ENCODE measurements around the gene NCAM1.

Gene NCAM1

GRCh38 chr11:113174882-113175281 is 213.7 kb downstream of the NCAM1 start:
- peak; percentile 27 for DNase-seq

DNA sequence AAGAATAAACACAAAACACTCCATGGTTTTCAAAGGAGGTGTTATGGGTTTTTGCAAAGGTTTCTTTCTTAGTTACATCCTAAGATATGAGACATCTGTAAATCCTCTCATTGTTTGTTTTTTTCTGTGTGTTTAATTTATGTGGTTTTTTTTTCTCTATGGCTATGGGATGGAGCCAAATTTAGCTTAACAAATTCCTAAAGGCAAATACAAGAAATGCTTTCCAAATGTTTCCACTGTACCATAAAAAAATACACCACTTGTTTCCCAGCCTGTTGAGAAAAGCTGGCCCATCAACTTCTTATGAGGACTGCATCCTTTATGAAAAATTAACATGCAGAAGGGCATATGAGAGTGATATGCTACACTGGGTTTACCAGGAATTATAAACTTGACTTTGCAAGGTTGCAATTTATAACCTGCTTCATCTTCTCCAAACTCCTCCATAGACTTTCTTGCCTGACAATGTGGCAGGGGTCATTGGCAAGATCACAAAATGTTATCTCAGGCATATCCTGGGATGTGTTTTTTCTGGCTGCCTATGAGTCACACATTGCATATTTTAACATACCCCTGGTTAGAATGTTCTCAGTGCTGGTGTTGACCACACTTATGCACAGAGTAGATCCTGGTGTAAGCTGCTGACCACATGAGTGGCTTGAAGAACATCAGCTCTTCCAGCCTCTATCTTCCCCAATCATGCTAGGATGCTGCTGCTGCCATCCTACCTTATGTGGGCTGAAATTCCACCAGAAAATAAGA is 215.6 kb downstream of the NCAM1 start:
- DNase-seq: peak; percentile 89

DNA sequence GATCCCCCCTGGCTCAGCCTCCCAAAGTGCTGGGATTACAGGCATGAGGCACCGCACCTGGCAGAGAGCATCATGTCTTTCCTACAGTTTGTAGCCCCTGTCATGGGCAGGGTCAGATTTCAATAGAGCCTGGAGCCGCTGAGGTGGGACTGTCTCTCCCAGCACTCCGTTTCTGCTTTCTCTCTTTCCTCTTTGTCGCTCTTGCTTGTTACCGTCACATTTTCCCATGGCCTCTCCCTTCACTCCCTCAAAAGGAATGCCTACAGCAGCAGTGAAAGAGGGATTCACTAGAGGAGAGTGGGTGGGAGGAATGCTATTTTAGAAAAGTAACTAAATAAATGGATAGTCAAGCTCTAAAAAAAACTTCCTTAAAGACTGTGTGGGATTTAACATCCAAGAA is 216.5 kb downstream of the NCAM1 start:
- DNase-seq: no peak

DNA sequence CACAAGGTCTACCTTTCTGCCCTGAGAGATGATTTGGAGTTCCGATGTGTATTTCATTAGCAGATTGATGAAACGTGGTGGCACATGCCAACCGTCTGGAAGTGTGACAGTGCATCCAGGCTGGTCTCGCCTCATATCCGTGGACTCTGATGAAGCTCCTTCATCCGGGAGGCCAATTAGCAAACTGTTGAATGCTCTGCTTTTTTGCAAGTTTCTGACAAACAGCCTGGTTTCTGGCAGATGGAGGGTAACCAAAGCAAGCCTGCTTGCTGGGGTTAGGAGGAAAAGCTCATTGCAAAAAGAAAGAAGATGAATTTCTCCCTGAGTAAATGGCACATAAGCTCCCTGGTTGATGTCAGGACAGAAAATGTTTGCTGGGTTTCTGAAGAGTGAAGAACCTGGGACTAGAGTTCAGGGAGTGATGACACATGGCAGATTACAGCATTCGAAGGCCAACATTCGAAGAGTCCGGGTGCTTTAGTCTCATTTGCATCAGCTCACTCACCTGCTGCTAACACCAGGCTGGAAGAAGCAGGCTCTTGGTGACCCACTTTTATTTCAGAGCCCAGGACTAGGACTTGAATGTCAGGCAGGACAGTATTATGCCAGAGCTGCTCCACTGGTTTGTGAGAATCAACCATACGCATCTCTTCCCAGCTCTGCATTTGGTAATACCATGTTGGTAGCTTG is 217.3 kb downstream of the NCAM1 start:
- no peak for DNase-seq

GRCh38 chr11:113179181-113179704 is 218.0 kb downstream of the NCAM1 start:
- no peak for DNase-seq

GRCh38 chr11:113181094-113181493 is 219.9 kb downstream of the NCAM1 start:
- DNase-seq: no peak

DNA sequence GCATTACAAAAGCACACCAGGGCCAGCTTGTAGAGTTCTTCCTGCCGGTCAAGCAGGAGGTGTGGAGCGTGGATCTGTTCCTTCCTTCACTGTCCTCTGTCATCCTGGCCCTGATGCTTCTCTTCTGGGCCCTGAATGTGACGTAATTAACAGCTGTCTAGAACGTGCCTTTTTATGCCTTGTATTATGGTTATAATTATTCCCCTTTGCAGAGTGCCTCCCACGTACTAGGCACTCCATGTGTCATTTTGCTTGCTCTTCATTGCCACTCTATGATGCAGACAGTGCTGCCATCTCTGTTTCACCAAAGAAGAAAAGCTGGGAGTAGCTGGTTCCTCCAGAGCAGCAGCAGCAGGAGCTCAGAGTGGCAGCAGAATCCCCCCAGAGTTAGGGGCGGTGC is 221.1 kb downstream of the NCAM1 start:
- no peak for DNase-seq

- peak; percentile 93 for DNase-seq
These were observed 223.3 kb downstream of the NCAM1 start for GRCh38 chr11:113184498-113184897.

- DNase-seq: no peak
These were observed 227.2 kb downstream of the NCAM1 start for GRCh38 chr11:113188371-113188834.

DNA sequence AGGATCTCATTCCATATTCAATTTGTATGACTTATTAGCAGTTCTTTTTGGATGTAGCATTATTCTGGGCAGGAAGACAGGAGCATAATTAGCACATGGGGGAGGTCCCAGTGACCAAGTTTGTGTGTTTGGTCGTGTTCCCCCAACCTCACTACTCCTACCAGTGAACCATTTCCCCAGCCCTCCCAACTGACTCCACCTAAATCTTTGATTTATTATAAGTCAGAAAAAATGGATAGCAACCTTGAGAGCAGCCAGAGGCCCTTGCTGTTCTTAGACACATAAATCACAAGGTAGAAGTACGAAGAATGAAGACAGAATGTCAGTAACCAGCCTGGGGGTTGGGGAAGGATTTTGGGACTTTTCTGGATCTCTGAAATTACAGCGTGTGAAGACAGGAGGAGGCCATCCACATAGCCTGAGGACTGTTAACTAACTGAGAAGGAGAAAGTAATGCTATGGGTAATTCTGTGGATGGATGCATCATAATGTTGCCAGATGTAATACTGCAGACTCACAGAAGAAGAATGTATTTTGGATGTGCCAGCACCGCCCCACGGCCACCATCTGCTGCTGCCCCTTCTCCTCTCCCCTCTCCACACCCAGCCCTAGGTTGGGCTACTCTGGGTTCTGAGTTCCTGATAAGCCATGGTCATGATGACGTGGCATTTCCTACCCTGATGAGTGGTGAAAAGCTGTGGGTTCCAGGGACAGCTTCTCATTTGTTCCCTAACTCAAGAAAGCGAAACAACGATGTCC is 228.9 kb downstream of the NCAM1 start:
- peak; percentile 97 for DNase-seq

- DNase-seq: no peak
These were observed 231.1 kb downstream of the NCAM1 start for GRCh38 chr11:113192121-113192925.

DNA sequence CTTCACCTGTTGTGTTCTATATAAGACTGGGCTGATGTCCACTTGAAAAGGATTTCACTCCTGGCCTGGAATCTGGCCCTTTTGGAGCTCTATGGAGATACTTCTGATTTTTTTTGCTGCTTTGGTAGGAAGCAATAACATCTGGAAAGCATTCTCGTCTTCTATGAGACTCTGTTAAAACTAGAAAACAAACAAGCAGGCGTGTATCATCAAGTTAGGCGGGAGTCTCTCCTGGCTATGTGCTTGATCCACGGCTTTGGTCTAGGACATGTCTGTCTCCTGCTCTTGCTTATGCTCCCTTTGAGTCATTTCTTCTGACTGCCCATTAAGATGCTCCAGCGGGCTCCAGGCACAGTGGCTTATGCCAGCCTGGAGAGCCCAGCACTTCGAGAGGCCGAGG is 231.8 kb downstream of the NCAM1 start:
- peak; percentile 12 for DNase-seq

- DNase-seq: peak; percentile 24
These were observed 232.7 kb downstream of the NCAM1 start for GRCh38 chr11:113193946-113194345.

DNA sequence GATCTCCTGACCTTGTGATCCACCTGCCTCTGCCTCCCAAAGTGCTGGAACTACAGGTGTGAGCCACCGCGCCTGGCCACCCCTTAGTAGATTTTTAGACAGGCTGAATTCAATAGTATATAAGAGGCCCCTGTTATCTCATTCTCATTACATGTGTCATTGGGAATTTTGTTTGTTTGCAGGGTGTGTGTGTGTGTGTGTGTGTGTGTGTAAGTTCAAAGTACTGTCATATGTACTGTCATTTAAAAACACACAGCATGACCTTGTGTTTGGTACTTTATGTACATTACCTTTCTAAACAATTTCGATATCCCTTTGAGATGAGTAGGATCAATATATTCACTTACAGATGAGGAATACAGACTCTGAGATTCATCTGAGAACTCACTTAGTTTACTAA is 234.5 kb downstream of the NCAM1 start:
- no peak for DNase-seq

GRCh38 chr11:113197446-113197845 is 236.2 kb downstream of the NCAM1 start:
- no peak for DNase-seq

DNA sequence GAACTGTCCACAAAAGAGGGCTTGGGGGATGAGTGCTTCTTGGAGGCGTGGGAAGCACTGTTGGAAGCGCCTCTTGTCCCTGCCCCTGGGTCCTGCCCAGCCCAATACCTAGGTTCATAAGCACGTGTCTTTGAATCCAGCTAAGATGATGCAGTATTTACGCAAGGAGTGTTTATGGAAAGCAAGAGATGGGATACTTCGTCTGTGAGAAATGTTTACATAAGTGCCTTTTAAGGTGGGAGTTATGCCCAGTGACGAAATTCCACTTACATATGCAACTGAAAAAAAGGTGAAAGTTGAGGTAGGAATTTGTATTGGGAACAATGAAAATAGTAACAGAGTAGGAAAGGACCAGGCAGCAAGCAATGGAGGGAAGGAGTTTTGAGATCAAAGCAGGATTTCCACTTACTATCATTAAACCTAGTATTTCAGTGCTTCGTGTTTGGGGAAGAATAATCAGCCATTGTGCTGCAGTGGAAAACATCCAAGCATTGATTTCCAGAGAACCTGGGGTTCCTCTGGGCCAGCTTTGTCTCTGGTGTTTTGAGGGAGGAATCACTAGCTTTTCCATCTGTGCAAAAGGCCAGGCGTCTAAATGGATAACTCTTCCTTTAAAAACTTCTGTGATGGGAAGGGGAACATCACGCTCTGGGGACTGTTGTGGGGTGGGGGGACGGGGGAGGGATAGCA is 237.9 kb downstream of the NCAM1 start:
- DNase-seq: no peak

DNA sequence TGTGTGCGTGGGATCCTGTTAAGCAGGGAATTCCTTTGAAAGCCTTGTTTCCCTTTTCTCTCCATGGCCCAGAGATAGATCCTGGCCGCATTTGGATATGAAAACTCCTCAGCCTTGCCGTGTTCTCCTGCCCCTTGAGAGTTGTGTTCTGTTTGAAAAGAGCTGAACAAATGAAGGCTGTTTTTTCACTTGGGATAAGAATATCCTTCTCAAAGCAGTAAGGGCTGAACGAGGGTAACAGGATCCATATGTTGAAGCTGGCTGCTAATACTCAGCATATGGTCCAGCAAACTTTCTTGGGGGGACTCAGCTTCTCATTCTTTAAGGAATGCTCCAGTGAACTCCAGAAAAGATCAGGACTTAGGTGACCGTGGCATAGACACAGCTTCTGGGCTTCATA is 238.6 kb downstream of the NCAM1 start:
- DNase-seq: peak; percentile 44

GRCh38 chr11:113201054-113201818 is 240.0 kb downstream of the NCAM1 start:
- DNase-seq: no peak

- DNase-seq: peak; percentile 16
These were observed 241.2 kb downstream of the NCAM1 start for GRCh38 chr11:113202431-113202830.

- no peak for DNase-seq
These were observed 242.0 kb downstream of the NCAM1 start for GRCh38 chr11:113203141-113203753.

DNA sequence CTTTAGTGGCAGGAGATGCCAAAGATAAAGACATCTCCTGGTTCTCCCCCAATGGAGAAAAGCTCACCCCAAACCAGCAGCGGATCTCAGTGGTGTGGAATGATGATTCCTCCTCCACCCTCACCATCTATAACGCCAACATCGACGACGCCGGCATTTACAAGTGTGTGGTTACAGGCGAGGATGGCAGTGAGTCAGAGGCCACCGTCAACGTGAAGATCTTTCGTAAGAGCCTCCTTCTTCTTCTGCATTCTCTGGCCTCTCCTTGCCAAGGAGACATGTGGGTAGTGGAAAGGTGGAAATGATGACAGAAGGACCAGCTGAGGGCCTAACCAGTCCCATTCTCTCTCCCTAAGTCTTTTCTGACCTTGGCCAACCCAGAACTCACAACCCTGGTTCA is 243.1 kb downstream of the NCAM1 start:
- no peak for DNase-seq
